Prostate gland (tissue), 2 donors: ENCODE results near the gene ZC3H8. TPM values are rescaled to one million over a fixed set of nuclear protein-coding genes. Genes with fewer than 3 reads are reported as not detected.

ENCODE experiments used
- DNase-seq: peaks from one replicate; pipeline ENCODE4 v3.0.0-alpha.2; 2019; ENCODE audit warnings: low spot score
- H3K27ac ChIP-seq, 2 donors: fragments of 200-600 bp; sonication (generic); 2 replicates each; pipeline ENCODE4 v1.5.1; 2017 to 2019
- H3K27me3 ChIP-seq: fragments of 200-600 bp; sonication (generic); replicated peaks from 2 replicates; pipeline ENCODE4 v1.5.1; 2019; ENCODE audit not compliant: insufficient read depth
- H3K36me3 ChIP-seq, 2 donors: fragments of 200-600 bp; sonication (generic); 1 replicate in 1 of 2; 2 replicates in 1 of 2; pipeline versions ENCODE4 v1.5.1 to v1.8.1; 2017 to 2019
- H3K4me1 ChIP-seq: fragments of 200-600 bp; sonication (generic); replicated peaks from 2 replicates; pipeline ENCODE4 v1.5.1; 2019
- H3K4me3 ChIP-seq, 2 donors: fragments of 200-600 bp; sonication (generic); 2 replicates each; pipeline ENCODE4 v1.5.1; 2017 to 2019
- H3K9me3 ChIP-seq: fragments of 200-600 bp; sonication (generic); 2 replicates; pipeline ENCODE4 v1.5.1; 2017
- POLR2A ChIP-seq: fragments of 450-650 bp; IDR thresholded peaks from one replicate; pipeline ENCODE4 v1.6.1; 2016; ENCODE audit warnings: antibody characterized with exemption, mild to moderate bottlenecking
- POLR2AphosphoS5 ChIP-seq: sonication (generic); formaldehyde crosslinking; IDR thresholded peaks from one replicate; pipeline ENCODE4 v1.6.1; 2017; ENCODE audit warnings: antibody characterized with exemption
- WGBS: methylation state at CpG from one replicate; pipeline ENCODE4 v1.1.5; 2018; 5-methylcytosine and 5-hydroxymethylcytosine counted together
- intact Hi-C: fragments of 100-400 bp; cut with DNase I; formaldehyde crosslinking; loops from one replicate; pipeline ENCODE4 v1.14.2; 2022
- total RNA-seq, 2 donors: library from RNA; depleted of rRNA; stranded (reverse); fragments of >200 nt; gene quantifications; one replicate each; pipeline ENCODE4 v1.1.0, GENCODE V29; 2016
- TF ChIP-seq, protein P1 (sequence below), 4 experiments: fragments of 200-600 bp in 2 of 4; fragments of 450-650 bp in 2 of 4; sonication (generic) in 2 of 4; IDR thresholded peaks; 1 replicate in 3 of 4; 2 replicates in 1 of 4; pipeline ENCODE4 v1.5.1; 2016 to 2019; ENCODE audit warnings: antibody characterized with exemption in 4 of 4, mild to moderate bottlenecking in 2 of 4, moderate library complexity in 2 of 4

Gene ZC3H8
- total RNA-seq, 2 donors from 2014 or later = 3.3 to 4.9 TPM

DNA sequence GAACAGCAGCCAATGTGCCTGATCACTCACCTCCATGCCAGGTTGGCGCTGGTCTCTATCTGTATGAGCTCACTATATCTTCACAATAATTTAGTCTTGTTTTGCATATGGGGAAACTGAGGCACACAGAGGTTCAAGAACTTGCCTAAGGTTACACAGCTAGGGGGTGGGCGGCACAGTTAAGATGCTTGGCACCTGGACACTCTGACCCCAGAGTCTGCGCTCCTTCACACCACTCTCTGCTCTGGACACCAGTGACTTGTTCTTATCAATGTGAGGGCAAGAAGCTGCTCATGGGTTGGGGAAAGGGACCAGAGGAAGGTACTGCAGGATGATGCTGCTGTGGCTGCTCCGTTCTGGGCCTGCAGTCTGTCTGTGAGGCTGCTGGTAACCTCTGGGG, 89.5 kb downstream of the ZC3H8 start:
- no peak for DNase-seq
- no peak overlapping the region for H3K27ac ChIP-seq
- TF ChIP-seq POLR2A = no peak
- TF ChIP-seq, protein P1, sequence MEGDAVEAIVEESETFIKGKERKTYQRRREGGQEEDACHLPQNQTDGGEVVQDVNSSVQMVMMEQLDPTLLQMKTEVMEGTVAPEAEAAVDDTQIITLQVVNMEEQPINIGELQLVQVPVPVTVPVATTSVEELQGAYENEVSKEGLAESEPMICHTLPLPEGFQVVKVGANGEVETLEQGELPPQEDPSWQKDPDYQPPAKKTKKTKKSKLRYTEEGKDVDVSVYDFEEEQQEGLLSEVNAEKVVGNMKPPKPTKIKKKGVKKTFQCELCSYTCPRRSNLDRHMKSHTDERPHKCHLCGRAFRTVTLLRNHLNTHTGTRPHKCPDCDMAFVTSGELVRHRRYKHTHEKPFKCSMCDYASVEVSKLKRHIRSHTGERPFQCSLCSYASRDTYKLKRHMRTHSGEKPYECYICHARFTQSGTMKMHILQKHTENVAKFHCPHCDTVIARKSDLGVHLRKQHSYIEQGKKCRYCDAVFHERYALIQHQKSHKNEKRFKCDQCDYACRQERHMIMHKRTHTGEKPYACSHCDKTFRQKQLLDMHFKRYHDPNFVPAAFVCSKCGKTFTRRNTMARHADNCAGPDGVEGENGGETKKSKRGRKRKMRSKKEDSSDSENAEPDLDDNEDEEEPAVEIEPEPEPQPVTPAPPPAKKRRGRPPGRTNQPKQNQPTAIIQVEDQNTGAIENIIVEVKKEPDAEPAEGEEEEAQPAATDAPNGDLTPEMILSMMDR (IDR thresholded peaks at IDR 0.05) = no peak
- no peak for TF ChIP-seq POLR2AphosphoS5
- no peak overlapping the region for H3K4me3 ChIP-seq
- 98% methylated on average over 4 of the region's 4 CpGs for WGBS
- H3K36me3 ChIP-seq = no peaks in the 10 kb centered on the region
- H3K9me3 ChIP-seq = no peaks in the 10 kb centered on the region
- no peaks in the 10 kb centered on the region for H3K27me3 ChIP-seq
- intact Hi-C loops = no loop called here
- no peaks in the 10 kb centered on the region for H3K4me1 ChIP-seq

DNA sequence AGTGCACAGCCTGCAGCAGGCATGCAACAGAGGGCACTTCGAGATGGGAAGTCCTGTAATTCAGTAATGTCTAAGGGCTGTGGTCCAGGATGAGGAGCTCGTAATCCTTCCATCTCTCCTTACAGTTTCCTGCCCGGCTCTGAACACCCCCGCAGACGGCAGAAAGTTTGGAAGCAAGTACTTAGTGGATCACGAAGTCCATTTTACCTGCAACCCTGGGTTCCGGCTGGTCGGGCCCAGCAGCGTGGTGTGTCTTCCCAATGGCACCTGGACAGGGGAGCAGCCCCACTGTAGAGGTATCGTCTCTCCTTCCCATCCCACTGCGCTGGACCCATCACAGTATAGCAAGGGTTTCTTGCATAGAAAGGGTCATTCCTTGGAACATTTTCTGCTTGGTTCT, 90.0 kb downstream of the ZC3H8 start:
- H3K4me1 ChIP-seq = no peaks in the 10 kb centered on the region

DNA sequence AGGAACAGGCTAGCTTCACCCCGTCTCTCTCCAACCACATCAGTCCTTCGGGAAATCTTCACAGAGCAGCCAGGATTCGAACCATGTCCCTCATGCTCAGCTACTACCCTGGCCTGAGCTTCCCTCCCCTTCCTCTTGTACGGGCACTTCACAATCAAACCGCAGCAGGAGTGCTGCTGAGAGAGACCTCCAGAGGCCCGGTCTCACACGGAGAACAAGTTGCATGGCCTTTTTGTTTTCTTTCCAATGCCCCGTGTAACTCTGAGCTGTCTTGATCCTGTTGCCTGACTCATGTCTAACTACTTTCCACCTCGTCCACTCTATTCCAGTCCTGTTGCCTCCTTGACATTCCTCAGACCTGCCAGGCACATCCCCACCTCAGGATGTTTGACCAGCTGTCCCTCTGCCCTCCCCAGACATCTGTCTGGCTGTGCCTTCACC, 91.3 kb downstream of the ZC3H8 start:
- Histone ChIP-seq H3K27me3 (no peaks in the 10 kb centered on the region), H3K4me3 (no peak overlapping the region), H3K4me1 (no peaks in the 10 kb centered on the region), H3K36me3 (no peaks in the 10 kb centered on the region), H3K27ac (no peak overlapping the region), H3K9me3 (no peaks in the 10 kb centered on the region)
- TF ChIP-seq, protein P1 (IDR thresholded peaks at IDR 0.05) = no peak
- TF ChIP-seq POLR2A = no peak
- no peak for TF ChIP-seq POLR2AphosphoS5
- WGBS = 80% methylated on average over 9 of the region's 9 CpGs
- no peak for DNase-seq
- intact Hi-C loops = no loop called here

More for the DNA sequence above, 90.0 kb downstream of the ZC3H8 start:
- intact Hi-C loops = no loop called here
- no peaks in the 10 kb centered on the region for H3K36me3 ChIP-seq
- 88% methylated on average over 11 of the region's 11 CpGs for WGBS
- no peaks in the 10 kb centered on the region for H3K27me3 ChIP-seq
- TF ChIP-seq, protein P1 (IDR thresholded peaks at IDR 0.05) = no peak
- TF ChIP-seq POLR2AphosphoS5 (no peak), POLR2A (no peak)
- no peak overlapping the region for H3K27ac ChIP-seq
- no peaks in the 10 kb centered on the region for H3K9me3 ChIP-seq
- no peak for DNase-seq
- no peak overlapping the region for H3K4me3 ChIP-seq

DNA sequence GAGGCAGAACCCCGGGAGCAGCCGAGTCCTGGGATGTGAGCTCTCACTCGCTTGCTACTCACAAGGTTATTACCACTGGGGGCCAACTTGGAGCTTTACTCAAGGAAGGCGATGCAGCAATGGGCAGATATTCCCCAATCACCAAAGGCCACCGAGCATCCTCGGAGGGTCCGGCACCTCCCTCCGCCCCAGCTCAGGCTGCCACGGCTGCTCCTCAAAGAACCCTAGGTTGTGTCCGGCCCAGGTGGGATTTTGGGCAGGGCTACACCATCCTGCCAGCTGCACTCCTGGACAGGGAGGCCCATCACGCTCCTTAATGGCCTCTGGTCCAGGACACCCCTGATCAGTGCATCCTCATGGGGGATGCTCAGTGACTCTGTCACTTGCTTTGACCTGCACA, 91.9 kb downstream of the ZC3H8 start:
- Histone ChIP-seq H3K36me3 (no peaks in the 10 kb centered on the region), H3K9me3 (no peaks in the 10 kb centered on the region), H3K27me3 (no peaks in the 10 kb centered on the region), H3K27ac (no peak overlapping the region), H3K4me3 (no peak overlapping the region), H3K4me1 (no peaks in the 10 kb centered on the region)
- 90% methylated on average over 11 of the region's 11 CpGs for WGBS
- TF ChIP-seq POLR2A = no peak
- TF ChIP-seq, protein P1 (IDR thresholded peaks at IDR 0.05) = no peak
- intact Hi-C loops = no loop called here
- no peak for DNase-seq

DNA sequence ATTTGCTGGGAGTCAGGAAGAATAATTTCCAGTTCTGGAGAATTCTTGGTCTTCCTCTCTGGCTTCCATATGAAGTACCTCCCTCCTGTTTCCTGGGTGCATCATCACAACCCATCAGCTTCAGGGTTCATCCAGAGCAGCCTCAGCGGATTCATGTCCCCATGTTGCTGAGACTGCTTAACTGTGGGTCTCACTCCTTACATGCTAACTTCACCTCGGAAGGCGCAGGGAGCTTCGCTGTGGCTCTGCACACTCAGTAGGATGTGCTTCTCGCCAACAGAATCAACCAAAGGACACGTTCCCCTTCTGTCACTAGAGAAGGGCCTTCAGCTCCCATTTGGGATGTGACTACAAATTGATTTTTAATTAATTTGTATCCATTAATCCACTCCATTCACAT, 92.5 kb downstream of the ZC3H8 start:
- 96% methylated on average over 6 of the region's 6 CpGs for WGBS
- no peak for TF ChIP-seq POLR2AphosphoS5
- TF ChIP-seq, protein P1 (IDR thresholded peaks at IDR 0.05) = no peak
- no peak for TF ChIP-seq POLR2A
- no peak overlapping the region for H3K4me3 ChIP-seq
- H3K27me3 ChIP-seq = no peaks in the 10 kb centered on the region
- H3K36me3 ChIP-seq = no peaks in the 10 kb centered on the region
- H3K4me1 ChIP-seq = no peaks in the 10 kb centered on the region
- no peak for DNase-seq
- no peaks in the 10 kb centered on the region for H3K9me3 ChIP-seq
- intact Hi-C loops = no loop called here
- no peak overlapping the region for H3K27ac ChIP-seq
